COLO668 (cell line): Measurements from ENCODE around the gene LY6G6F.
"Not testable (repeated sequence)": the region's sequence is repeated elsewhere in the genome, so short reads cannot be mapped to it uniquely, and the experiment has no call there.

Source experiments
- DNase-seq: peaks from one replicate; lab custom pipeline; 2025; ENCODE audit not compliant: unreplicated experiment; lab: John Stamatoyannopoulos, UW

The LY6G6F gene

GRCh38 chr6:31702405-31702818 is 4.3 kb upstream of the LY6G6F start:
- no peak for DNase-seq

- DNase-seq = peak; percentile 95
Observed at GRCh38 chr6:31702819-31703716, 3.6 kb upstream of the LY6G6F start, which contains the start of gene ABHD16A. Gene ABHD16A (minus strand): TSS chr6:31703324. CDS start chr6:31703281, 43 bp downstream.

GRCh38 chr6:31705931-31706330 is 735 bp upstream of the LY6G6F start:
- no peak for DNase-seq

- DNase-seq = no peak
Observed at GRCh38 chr6:31707701-31708100, 1.0 kb downstream of the LY6G6F start.

GRCh38 chr6:31708224-31708623 is 1.6 kb downstream of the LY6G6F start:
- DNase-seq = no peak

- DNase-seq = not testable (repeated sequence)
Observed at GRCh38 chr6:31709157-31709556, 2.5 kb downstream of the LY6G6F start.

GRCh38 chr6:31710523-31711219 is 4.0 kb downstream of the LY6G6F start:
- no peak for DNase-seq

- DNase-seq = no peak
Observed at GRCh38 chr6:31711233-31711632, 4.6 kb downstream of the LY6G6F start.

- peak; percentile 10 for DNase-seq
Observed at GRCh38 chr6:31712296-31712695, 5.6 kb downstream of the LY6G6F start.

- DNase-seq = no peak
Observed at GRCh38 chr6:31713465-31713864, 6.8 kb downstream of the LY6G6F start.

- no peak for DNase-seq
Observed at GRCh38 chr6:31713991-31714684, 7.5 kb downstream of the LY6G6F start.

- DNase-seq = no peak
Observed at GRCh38 chr6:31715022-31715958, 8.6 kb downstream of the LY6G6F start, which contains the start of gene LY6G6D. Gene LY6G6D (plus strand): TSS chr6:31715348. CDS start chr6:31715356, 8 bp downstream.

- peak; percentile 2 for DNase-seq
Observed at GRCh38 chr6:31717499-31718222, 11.0 kb downstream of the LY6G6F start.

GRCh38 chr6:31718265-31718664 is 11.6 kb downstream of the LY6G6F start:
- peak; percentile 17 for DNase-seq

GRCh38 chr6:31719001-31719400 is 12.3 kb downstream of the LY6G6F start:
- DNase-seq = no peak

GRCh38 chr6:31720196-31720770 is 13.6 kb downstream of the LY6G6F start:
- DNase-seq = no peak

- no peak for DNase-seq
Observed at GRCh38 chr6:31721351-31722020, 14.8 kb downstream of the LY6G6F start, which contains the start of gene LY6G6C. Gene LY6G6C (minus strand): TSS chr6:31721746. CDS start chr6:31721679, 67 bp downstream.

- DNase-seq = no peak
Observed at GRCh38 chr6:31722173-31722572, 15.5 kb downstream of the LY6G6F start.
